ENCODE results near the gene GMCL1. TPM values are rescaled to one million over a fixed set of nuclear protein-coding genes. Genes with fewer than 3 reads are reported as not detected.

Gene GMCL1
- total and polyA plus RNA-seq, 2 of the 13 experiments (the other 11 are each of a cell fraction or from before 2014, with no cell fraction given), result 18.7 to 24.0 TPM

GRCh38 chr2:69926849-69927515 lies 97.5 kb downstream of the GMCL1 start (continued):
- TF ChIP-seq HNRNPUL1 (IDR thresholded peaks at IDR 0.05; ENCODE audit: low read depth, low read length), result no peak
- 0 out of 2 replicates have a peak, but pooled peaks have one; percentile 40 for TF ChIP-seq ZNF784 (CRISPR knock-in tag; IDR thresholded peaks at IDR 0.05; ENCODE audit: borderline replicate concordance)
- no peak for TF ChIP-seq ZNF260 (CRISPR knock-in tag; IDR thresholded peaks at IDR 0.05; ENCODE audit: borderline replicate concordance, low read depth)
- no peak for TF ChIP-seq ZBTB49 (CRISPR knock-in tag; IDR thresholded peaks at IDR 0.05; ENCODE audit: borderline replicate concordance)
- no peak for TF ChIP-seq HIVEP1 (CRISPR knock-in tag; IDR thresholded peaks at IDR 0.05)
- no peak for TF ChIP-seq ZMYM2 (CRISPR knock-in tag; IDR thresholded peaks at IDR 0.05)
- TF ChIP-seq ZBTB44 (CRISPR knock-in tag; IDR thresholded peaks at IDR 0.05), result no peak
- peak; percentile 74 for TF ChIP-seq SMAD3 (CRISPR knock-in tag; IDR thresholded peaks at IDR 0.05)
- no peak for TF ChIP-seq KLF12 (CRISPR knock-in tag; IDR thresholded peaks at IDR 0.05; ENCODE audit: borderline replicate concordance)
- TF ChIP-seq NFYB (CRISPR knock-in tag; IDR thresholded peaks at IDR 0.05), result no peak
- TF ChIP-seq KLF15 (CRISPR knock-in tag; IDR thresholded peaks at IDR 0.05; ENCODE audit: borderline replicate concordance), result no peak
- peak in 1 of 2 experiments; percentile 71; a peak in 1 of 4 replicates for TF ChIP-seq KLF16 (CRISPR knock-in tag; IDR thresholded peaks at IDR 0.05)
- TF ChIP-seq MEIS1 (CRISPR knock-in tag; IDR thresholded peaks at IDR 0.05; ENCODE audit: borderline replicate concordance), result no peak
- peak; percentile 43; the same call in 1 of the 2 replicates for TF ChIP-seq PATZ1 (CRISPR knock-in tag; IDR thresholded peaks at IDR 0.05)
- TF ChIP-seq ZNF605 (CRISPR knock-in tag; IDR thresholded peaks at IDR 0.05), result no peak
